ENCODE measurements around the gene DEFB116.
"Not testable (repeated sequence)": the region's sequence is repeated elsewhere in the genome, so short reads cannot be mapped to it uniquely, and the experiment has no call there.

The DEFB116 gene

GRCh38 chr20:31308535-31309162 lies at the start of gene DEFB116:
TSS of gene DEFB116 (minus strand) at chr20:31308585. CDS start at chr20:31308585, 0 bp downstream.
- no peak for DNase-seq (ENCODE audit: low read depth in 2 of 2)

- no peak for DNase-seq (ENCODE audit: low read depth in 2 of 2)
These were observed 47.6 kb upstream of the DEFB116 start for GRCh38 chr20:31355981-31356380.

- no peak for DNase-seq (ENCODE audit: low read depth in 2 of 2)
These were observed 33.1 kb upstream of the DEFB116 start for GRCh38 chr20:31341470-31341869.

GRCh38 chr20:31330893-31331292 lies 22.5 kb upstream of the DEFB116 start:
- DNase-seq (ENCODE audit: low read depth in 2 of 2) = no peak

- no peak for DNase-seq (ENCODE audit: low read depth in 2 of 2)
These were observed 14.1 kb upstream of the DEFB116 start for GRCh38 chr20:31322504-31322903.

GRCh38 chr20:31284964-31285363 lies 23.4 kb downstream of the DEFB116 start:
- not testable (repeated sequence) for DNase-seq (ENCODE audit: low read depth in 2 of 2)

- DNase-seq (ENCODE audit: low read depth in 2 of 2) = no peak
These were observed 30.2 kb downstream of the DEFB116 start for GRCh38 chr20:31278178-31278577.

GRCh38 chr20:31274441-31274840 lies 33.9 kb downstream of the DEFB116 start:
- no peak for DNase-seq (ENCODE audit: low read depth in 2 of 2)

- DNase-seq (ENCODE audit: low read depth in 2 of 2) = no peak
These were observed 48.0 kb downstream of the DEFB116 start for GRCh38 chr20:31260326-31260932.

- DNase-seq (ENCODE audit: low read depth in 2 of 2) = no peak
These were observed 51.0 kb downstream of the DEFB116 start, which contains the start of gene DEFB115 for GRCh38 chr20:31257364-31257763. TSS of gene DEFB115 (plus strand) at chr20:31257664. CDS start at chr20:31257664, 0 bp downstream.

GRCh38 chr20:31256959-31257358 lies 51.4 kb downstream of the DEFB116 start:
- no peak for DNase-seq (ENCODE audit: low read depth in 2 of 2)

Data from stimulated activated CD4-positive, alpha-beta T cell treated with anti-CD3 and anti-CD28 coated beads, Interleukin-15, amount 100 ng/mL, for 48 hours (primary cell).